KMS-11 (cell line): ENCODE data around the gene SPC24.
"Not testable (repeated sequence)": the region's sequence is repeated elsewhere in the genome, so short reads cannot be mapped to it uniquely, and the experiment has no call there.

Source experiments
- H2AFZ ChIP-seq: fragments of 200-600 bp; sonication (generic); 2 replicates; pipeline ENCODE4 v1.6.1; 2016; ENCODE audit warnings: antibody characterized with exemption, mixed run types, low read depth
- H3K27ac ChIP-seq: fragments of 200-600 bp; sonication (generic); 2 replicates; pipeline ENCODE4 v1.6.1; 2016; ENCODE audit warnings: mild to moderate bottlenecking, mixed run types
- H3K27me3 ChIP-seq: fragments of 200-600 bp; sonication (generic); 2 replicates; pipeline ENCODE4 v1.6.1; 2017; ENCODE audit warnings: mild to moderate bottlenecking, low read depth, mixed run types, moderate library complexity; ENCODE audit not compliant: insufficient read depth
- H3K36me3 ChIP-seq: fragments of 200-600 bp; sonication (generic); 2 replicates; pipeline ENCODE4 v1.6.1; 2017; ENCODE audit warnings: mild to moderate bottlenecking, mixed run types; ENCODE audit not compliant: insufficient read depth
- H3K4me1 ChIP-seq: fragments of 200-600 bp; sonication (generic); 2 replicates; pipeline ENCODE4 v1.6.1; 2016; ENCODE audit warnings: mild to moderate bottlenecking, low read depth, mixed run types; ENCODE audit not compliant: poor library complexity, severe bottlenecking
- H3K4me2 ChIP-seq: fragments of 200-600 bp; sonication (generic); 2 replicates; pipeline ENCODE4 v1.7.0; 2016; ENCODE audit warnings: mild to moderate bottlenecking, mixed run types
- H3K4me3 ChIP-seq: fragments of 200-600 bp; sonication (generic); IDR thresholded peaks from 2 replicates; pipeline ENCODE4 v1.6.1; 2017; ENCODE audit warnings: low read depth, low read length, mixed read lengths; ENCODE audit not compliant: insufficient read depth
- H3K79me2 ChIP-seq: fragments of 200-600 bp; sonication (generic); 2 replicates; pipeline ENCODE4 v1.6.1; 2016; ENCODE audit warnings: low read depth, mixed run types; ENCODE audit not compliant: insufficient read depth
- H3K9ac ChIP-seq: fragments of 200-600 bp; sonication (generic); 2 replicates; pipeline ENCODE4 v1.6.1; 2016; ENCODE audit warnings: mild to moderate bottlenecking, mixed run types
- H4K20me1 ChIP-seq: fragments of 200-600 bp; sonication (generic); 2 replicates; pipeline ENCODE4 v1.6.1; 2016; ENCODE audit warnings: mild to moderate bottlenecking, mixed run types; ENCODE audit not compliant: insufficient read depth
- TF ChIP-seq, protein P1 (sequence below): fragments of 200-600 bp; sonication (generic); conservative IDR thresholded peaks from 2 replicates; pipeline ENCODE4 v1.6.1; 2017; ENCODE audit warnings: low read depth, mild to moderate bottlenecking, antibody characterized with exemption, low read length, moderate library complexity, mixed read lengths

Gene SPC24

GRCh38 chr19:11179716-11180297 is 24.2 kb upstream of the SPC24 start:
- no peak overlapping the region for H3K27ac ChIP-seq
- no peak overlapping the region for H2AFZ ChIP-seq
- H4K20me1 ChIP-seq: no peaks in the 10 kb centered on the region
- no peaks in the 10 kb centered on the region for H3K79me2 ChIP-seq
- no peak overlapping the region for H3K9ac ChIP-seq
- no peaks in the 10 kb centered on the region for H3K4me1 ChIP-seq
- TF ChIP-seq, protein P1, sequence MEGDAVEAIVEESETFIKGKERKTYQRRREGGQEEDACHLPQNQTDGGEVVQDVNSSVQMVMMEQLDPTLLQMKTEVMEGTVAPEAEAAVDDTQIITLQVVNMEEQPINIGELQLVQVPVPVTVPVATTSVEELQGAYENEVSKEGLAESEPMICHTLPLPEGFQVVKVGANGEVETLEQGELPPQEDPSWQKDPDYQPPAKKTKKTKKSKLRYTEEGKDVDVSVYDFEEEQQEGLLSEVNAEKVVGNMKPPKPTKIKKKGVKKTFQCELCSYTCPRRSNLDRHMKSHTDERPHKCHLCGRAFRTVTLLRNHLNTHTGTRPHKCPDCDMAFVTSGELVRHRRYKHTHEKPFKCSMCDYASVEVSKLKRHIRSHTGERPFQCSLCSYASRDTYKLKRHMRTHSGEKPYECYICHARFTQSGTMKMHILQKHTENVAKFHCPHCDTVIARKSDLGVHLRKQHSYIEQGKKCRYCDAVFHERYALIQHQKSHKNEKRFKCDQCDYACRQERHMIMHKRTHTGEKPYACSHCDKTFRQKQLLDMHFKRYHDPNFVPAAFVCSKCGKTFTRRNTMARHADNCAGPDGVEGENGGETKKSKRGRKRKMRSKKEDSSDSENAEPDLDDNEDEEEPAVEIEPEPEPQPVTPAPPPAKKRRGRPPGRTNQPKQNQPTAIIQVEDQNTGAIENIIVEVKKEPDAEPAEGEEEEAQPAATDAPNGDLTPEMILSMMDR: no peak
- no peak overlapping the region for H3K4me3 ChIP-seq
- H3K4me2 ChIP-seq: no peak overlapping the region
- no peaks in the 10 kb centered on the region for H3K27me3 ChIP-seq
- H3K36me3 ChIP-seq: no peaks in the 10 kb centered on the region

- not testable (repeated sequence) for H3K36me3 ChIP-seq, H3K9ac ChIP-seq, H3K4me2 ChIP-seq, H3K27me3 ChIP-seq, H3K4me3 ChIP-seq, H3K4me1 ChIP-seq, H3K79me2 ChIP-seq, H3K27ac ChIP-seq, H4K20me1 ChIP-seq, H2AFZ ChIP-seq
Observed at GRCh38 chr19:11179145-11179465, 23.5 kb upstream of the SPC24 start.

GRCh38 chr19:11177592-11177991 is 22.0 kb upstream of the SPC24 start:
- Histone ChIP-seq H2AFZ (no peak overlapping the region), H3K27ac (no peak overlapping the region), H4K20me1 (no peaks in the 10 kb centered on the region), H3K4me2 (no peak overlapping the region), H3K4me3 (no peak overlapping the region), H3K79me2 (no peaks in the 10 kb centered on the region), H3K27me3 (no peaks in the 10 kb centered on the region), H3K36me3 (no peaks in the 10 kb centered on the region), H3K9ac (no peak overlapping the region), H3K4me1 (no peaks in the 10 kb centered on the region)
- TF ChIP-seq, protein P1: no peak

DNA sequence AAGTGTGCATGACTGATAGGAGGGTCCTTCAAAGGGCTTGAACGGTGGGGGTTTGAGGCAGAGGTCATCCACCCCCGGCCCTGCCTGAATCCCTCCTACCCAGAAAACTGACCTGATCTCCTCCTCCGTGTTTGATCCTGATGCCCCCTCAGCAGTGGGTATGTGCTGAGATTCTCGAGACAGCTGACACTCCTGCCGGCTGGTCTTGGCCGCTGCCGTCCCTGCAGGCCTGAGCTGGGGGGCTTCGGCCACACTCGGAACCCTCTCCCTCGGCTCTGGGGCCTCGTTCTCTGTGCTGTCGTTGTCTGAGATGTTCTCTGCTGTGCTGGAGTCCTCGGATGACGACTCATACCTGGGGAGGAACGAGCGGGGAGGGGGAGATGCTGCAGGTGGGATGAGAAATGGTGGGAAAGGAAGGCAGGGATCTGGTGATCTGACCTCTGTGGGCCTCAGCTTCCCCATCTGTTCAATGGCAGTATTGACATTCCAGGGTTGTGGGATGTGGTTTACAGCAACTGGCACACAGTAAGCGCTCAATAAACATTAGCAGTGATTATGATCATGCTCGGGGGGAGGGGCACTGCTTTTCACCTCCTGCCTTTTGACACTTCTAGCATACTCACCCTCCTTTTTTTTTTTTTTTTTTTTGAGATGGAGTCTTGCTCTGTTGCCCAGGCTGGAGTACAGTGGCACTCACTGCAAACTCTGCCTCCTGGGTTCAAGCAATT is 21.0 kb upstream of the SPC24 start:
- Histone ChIP-seq H3K36me3 (no peaks in the 10 kb centered on the region), H3K4me1 (no peaks in the 10 kb centered on the region), H3K9ac (no peak overlapping the region), H4K20me1 (no peaks in the 10 kb centered on the region), H2AFZ (no peak overlapping the region), H3K27me3 (no peaks in the 10 kb centered on the region), H3K4me3 (no peak overlapping the region), H3K4me2 (no peak overlapping the region), H3K27ac (no peak overlapping the region), H3K79me2 (no peaks in the 10 kb centered on the region)
- TF ChIP-seq, protein P1: no peak

GRCh38 chr19:11175920-11176319 is 20.3 kb upstream of the SPC24 start:
- Histone ChIP-seq H3K4me3 (no peak overlapping the region), H3K27me3 (no peaks in the 10 kb centered on the region), H3K4me2 (no peak overlapping the region), H4K20me1 (no peaks in the 10 kb centered on the region), H3K36me3 (no peaks in the 10 kb centered on the region), H3K79me2 (no peaks in the 10 kb centered on the region), H3K4me1 (no peaks in the 10 kb centered on the region), H3K9ac (no peak overlapping the region), H3K27ac (no peak overlapping the region), H2AFZ (no peak overlapping the region)
- TF ChIP-seq, protein P1: no peak
